ENCODE data around the gene CSTPP1. TPM values are rescaled to one million over a fixed set of nuclear protein-coding genes. Genes with fewer than 3 reads are reported as not detected.

Gene CSTPP1
- total RNA-seq, 6 experiments from 2014 or later, result 19.4 to 29.2 (median 27.1) TPM

- Mint-ChIP-seq H3K9me3 (no peaks in the 10 kb centered on the region), H3K4me3 (no peak overlapping the region), H3K27me3 (ENCODE audit: insufficient read depth) (no peaks in the 10 kb centered on the region), H3K36me3 (ENCODE audit: low read depth) (no peaks in the 10 kb centered on the region), H3K4me1 (ENCODE audit: low read depth) (no peaks in the 10 kb centered on the region), H3K27ac (no peak overlapping the region)
- no peak for DNase-seq
- TF ChIP-seq, protein P1, sequence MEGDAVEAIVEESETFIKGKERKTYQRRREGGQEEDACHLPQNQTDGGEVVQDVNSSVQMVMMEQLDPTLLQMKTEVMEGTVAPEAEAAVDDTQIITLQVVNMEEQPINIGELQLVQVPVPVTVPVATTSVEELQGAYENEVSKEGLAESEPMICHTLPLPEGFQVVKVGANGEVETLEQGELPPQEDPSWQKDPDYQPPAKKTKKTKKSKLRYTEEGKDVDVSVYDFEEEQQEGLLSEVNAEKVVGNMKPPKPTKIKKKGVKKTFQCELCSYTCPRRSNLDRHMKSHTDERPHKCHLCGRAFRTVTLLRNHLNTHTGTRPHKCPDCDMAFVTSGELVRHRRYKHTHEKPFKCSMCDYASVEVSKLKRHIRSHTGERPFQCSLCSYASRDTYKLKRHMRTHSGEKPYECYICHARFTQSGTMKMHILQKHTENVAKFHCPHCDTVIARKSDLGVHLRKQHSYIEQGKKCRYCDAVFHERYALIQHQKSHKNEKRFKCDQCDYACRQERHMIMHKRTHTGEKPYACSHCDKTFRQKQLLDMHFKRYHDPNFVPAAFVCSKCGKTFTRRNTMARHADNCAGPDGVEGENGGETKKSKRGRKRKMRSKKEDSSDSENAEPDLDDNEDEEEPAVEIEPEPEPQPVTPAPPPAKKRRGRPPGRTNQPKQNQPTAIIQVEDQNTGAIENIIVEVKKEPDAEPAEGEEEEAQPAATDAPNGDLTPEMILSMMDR (IDR thresholded peaks at IDR 0.05), result no peak
These were observed 194.0 kb downstream of the CSTPP1 start for GRCh38 chr11:47130543-47130942.

- TF ChIP-seq, protein P1 (IDR thresholded peaks at IDR 0.05), result no peak
- Mint-ChIP-seq H3K4me1 (ENCODE audit: low read depth) (no peaks in the 10 kb centered on the region), H3K9me3 (no peaks in the 10 kb centered on the region), H3K4me3 (no peak overlapping the region), H3K27me3 (ENCODE audit: insufficient read depth) (no peaks in the 10 kb centered on the region), H3K27ac (no peak overlapping the region), H3K36me3 (ENCODE audit: low read depth) (no peaks in the 10 kb centered on the region)
- DNase-seq, result no peak
These were observed 194.6 kb downstream of the CSTPP1 start for GRCh38 chr11:47131136-47131535.

- Mint-ChIP-seq H3K27me3 (ENCODE audit: insufficient read depth) (no peaks in the 10 kb centered on the region), H3K4me1 (ENCODE audit: low read depth) (no peaks in the 10 kb centered on the region), H3K36me3 (ENCODE audit: low read depth) (peaks cover 2% of the 10 kb centered on the region), H3K4me3 (no peak overlapping the region), H3K9me3 (no peaks in the 10 kb centered on the region), H3K27ac (no peak overlapping the region)
- TF ChIP-seq, protein P1 (IDR thresholded peaks at IDR 0.05), result no peak
- DNase-seq, result no peak
These were observed 195.9 kb downstream of the CSTPP1 start for GRCh38 chr11:47132490-47132889.

- Mint-ChIP-seq H3K9me3 (no peaks in the 10 kb centered on the region), H3K27me3 (ENCODE audit: insufficient read depth) (peaks cover 2% of the 10 kb centered on the region; the same call in 1 of the 2 replicates), H3K27ac (no peak overlapping the region), H3K4me3 (no peak overlapping the region), H3K4me1 (ENCODE audit: low read depth) (no peaks in the 10 kb centered on the region), H3K36me3 (ENCODE audit: low read depth) (peaks cover 7% of the 10 kb centered on the region)
- DNase-seq, result no peak
- TF ChIP-seq, protein P1 (IDR thresholded peaks at IDR 0.05), result no peak
These were observed 196.4 kb downstream of the CSTPP1 start for GRCh38 chr11:47132981-47133380.

DNA sequence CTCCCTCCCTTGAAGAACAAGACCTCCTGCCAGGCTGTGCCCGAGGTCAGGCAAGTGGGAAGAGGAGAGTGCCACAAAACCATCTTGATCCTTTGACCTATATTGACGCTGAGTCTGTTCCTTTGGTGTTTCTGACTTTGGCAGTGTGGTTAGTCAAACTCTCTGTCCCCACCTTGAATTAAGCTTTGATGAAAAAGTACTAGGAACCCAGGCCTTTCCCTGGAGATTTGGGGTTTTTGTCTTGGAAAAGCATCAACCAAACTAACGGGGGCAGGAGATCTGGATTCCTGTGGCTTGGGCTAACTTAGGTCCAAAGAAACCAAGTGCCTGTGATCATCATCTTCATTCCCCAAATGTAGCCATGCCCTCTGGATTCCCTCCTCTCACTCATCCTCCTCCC lies 199.8 kb downstream of the CSTPP1 start:
- TF ChIP-seq, protein P1 (IDR thresholded peaks at IDR 0.05), result no peak
- DNase-seq, result no peak
- no peak overlapping the region for H3K4me3 Mint-ChIP-seq
- no peak overlapping the region for H3K27ac Mint-ChIP-seq
- peaks cover 2% of the 10 kb centered on the region; the same call in 1 of the 2 replicates for H3K27me3 Mint-ChIP-seq (ENCODE audit: insufficient read depth)
- no peaks in the 10 kb centered on the region for H3K4me1 Mint-ChIP-seq (ENCODE audit: low read depth)
- no peaks in the 10 kb centered on the region for H3K9me3 Mint-ChIP-seq
- H3K36me3 Mint-ChIP-seq (ENCODE audit: low read depth), result peaks cover 11% of the 10 kb centered on the region

DNA sequence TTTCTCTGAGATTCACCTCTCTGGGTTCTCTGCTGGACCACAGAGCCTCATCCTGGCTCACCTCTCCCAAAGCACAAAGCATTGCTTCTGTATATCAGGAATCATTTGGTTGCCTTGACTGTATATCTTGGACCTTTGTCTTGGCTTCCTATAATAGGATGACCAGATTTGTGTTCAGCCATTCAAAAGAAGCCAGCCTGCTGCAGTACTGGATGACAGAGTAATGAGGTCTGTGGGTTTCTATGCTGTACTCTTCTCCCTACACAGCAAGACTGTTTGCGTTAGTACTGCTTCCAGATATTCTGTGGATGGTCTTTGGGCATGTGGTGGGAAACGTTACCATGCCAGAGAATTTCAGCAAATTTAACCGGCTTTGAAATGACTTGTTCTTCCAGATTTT lies 200.4 kb downstream of the CSTPP1 start:
- Mint-ChIP-seq H3K9me3 (no peaks in the 10 kb centered on the region), H3K27ac (no peak overlapping the region), H3K36me3 (ENCODE audit: low read depth) (peaks cover 11% of the 10 kb centered on the region), H3K27me3 (ENCODE audit: insufficient read depth) (peaks cover 2% of the 10 kb centered on the region; the same call in 1 of the 2 replicates), H3K4me3 (no peak overlapping the region), H3K4me1 (ENCODE audit: low read depth) (no peaks in the 10 kb centered on the region)
- TF ChIP-seq, protein P1 (IDR thresholded peaks at IDR 0.05), result no peak
- DNase-seq, result no peak
